Sigmoid colon (tissue), 7 donors: ENCODE results near the gene FAM24B. TPM values are rescaled to one million over a fixed set of nuclear protein-coding genes. Genes with fewer than 3 reads are reported as not detected.
"Not testable (repeated sequence)": the region's sequence is repeated elsewhere in the genome, so short reads cannot be mapped to it uniquely, and the experiment has no call there.

ENCODE experiments used
- DNase-seq: peaks from one replicate; pipeline ENCODE4 v3.0.0-alpha.2; 2019
- H3K27ac ChIP-seq, 4 donors: fragments of 200-600 bp; sonication (generic); one replicate each; pipeline ENCODE4 v1.5.1; 2016 to 2019; ENCODE audit warnings: mild to moderate bottlenecking in 1 of 4
- H3K27me3 ChIP-seq, 3 donors: fragments of 200-600 bp; sonication (generic); one replicate each; pipeline ENCODE4 v1.5.1; 2019; ENCODE audit warnings: mild to moderate bottlenecking in 1 of 3
- H3K36me3 ChIP-seq, 4 donors: fragments of 200-600 bp; sonication (generic); one replicate each; pipeline ENCODE4 v1.5.1; 2016 to 2019
- H3K4me1 ChIP-seq, 4 donors: fragments of 200-600 bp; sonication (generic); one replicate each; pipeline ENCODE4 v1.5.1; 2017 to 2019
- H3K4me3 ChIP-seq, 4 donors: fragments of 200-600 bp; sonication (generic); one replicate each; pipeline ENCODE4 v1.5.1; 2017 to 2019; ENCODE audit warnings: mild to moderate bottlenecking in 2 of 4, moderate library complexity in 1 of 4
- H3K9me3 ChIP-seq, 4 donors: fragments of 200-600 bp in 3 of 4; sonication (generic) in 3 of 4; one replicate each; pipeline versions ENCODE4 v1.5.1 to v1.6.1; 2013 to 2019
- CTCF ChIP-seq, 4 experiments: fragments of 450-650 bp in 3 of 4; fragments of 200-600 bp in 1 of 4; IDR thresholded peaks; one replicate each; pipeline ENCODE4 v1.5.1; 2016 to 2019; ENCODE audit warnings: antibody characterized with exemption in 4 of 4, mild to moderate bottlenecking in 3 of 4, moderate library complexity in 2 of 4
- EP300 ChIP-seq, 4 donors: sonication (generic); formaldehyde crosslinking; IDR thresholded peaks; one replicate each; pipeline ENCODE4 v1.6.1; 2017; ENCODE audit warnings: antibody characterized with exemption in 4 of 4
- POLR2A ChIP-seq, 2 donors: fragments of 450-650 bp; IDR thresholded peaks; one replicate each; pipeline ENCODE4 v1.6.1; 2016; ENCODE audit warnings: antibody characterized with exemption in 2 of 2, mild to moderate bottlenecking in 2 of 2, moderate library complexity in 2 of 2
- POLR2AphosphoS5 ChIP-seq, 4 donors: sonication (generic); formaldehyde crosslinking; IDR thresholded peaks; one replicate each; pipeline ENCODE4 v1.6.1; 2017; ENCODE audit warnings: antibody characterized with exemption in 4 of 4
- WGBS, 2 donors: extraction: QIAGEN DNeasy Blood & Tissue Kit; methylation state at CpG; one replicate each; pipeline ENCODE4 v1.1.7; 2013; 5-methylcytosine and 5-hydroxymethylcytosine counted together
- intact Hi-C: fragments of 100-400 bp; cut with DNase I; formaldehyde crosslinking; loops from one replicate; pipeline ENCODE4 v1.15.1; 2023
- polyA plus RNA-seq, 3 donors: library from polyadenylated mRNA; stranded (reverse); fragments of 200-250 nt; gene quantifications; one replicate each; pipeline ENCODE4 v1.2.3, GENCODE V29; 2013
- total RNA-seq, 4 donors: library from RNA; depleted of rRNA; stranded (reverse); fragments of >200 nt; gene quantifications; one replicate each; pipeline ENCODE4 v1.1.0, GENCODE V29; 2016
- donor health status: healthy with polysubstance abuse.
- donor health status: Bipolar disorder and iron deficiency.
- donor health status: healthy.

Gene FAM24B
- total and polyA plus RNA-seq, 7 donors = 0.99 to 4.6 (median 4.3) TPM; not detected in 3

- Histone ChIP-seq H3K4me1 (no peaks in the 10 kb centered on the region), H3K4me3 (no peak overlapping the region), H3K9me3 (no peaks in the 10 kb centered on the region), H3K27ac (no peak overlapping the region), H3K27me3 (no peaks in the 10 kb centered on the region), H3K36me3 (peaks cover 0 to 5% (median 0%) of the 10 kb centered on the region in 4 donors)
- intact Hi-C loops = no loop called here
- WGBS, 2 donors = 70 to 96% methylated on average over 1 of the region's 1 CpG
- no peak for DNase-seq
- TF ChIP-seq POLR2AphosphoS5 (IDR thresholded peaks at IDR 0.05) = no peak
- TF ChIP-seq CTCF (IDR thresholded peaks at IDR 0.05) = no peak
- TF ChIP-seq EP300 (IDR thresholded peaks at IDR 0.05) = no peak
- no peak for TF ChIP-seq POLR2A (IDR thresholded peaks at IDR 0.05)
Observed at GRCh38 chr10:122859527-122859926, 19.9 kb downstream of the FAM24B start.

- H3K9me3 ChIP-seq, H3K4me1 ChIP-seq, intact Hi-C loops, H3K27me3 ChIP-seq, DNase-seq, H3K27ac ChIP-seq, H3K4me3 ChIP-seq: not testable (repeated sequence)
- H3K36me3 ChIP-seq = peaks cover 0 to 13% (median 3%) of the 10 kb centered on the region in 4 donors
- WGBS, 2 donors = 92 to 93% methylated on average over 5 of the region's 5 CpGs
Observed at GRCh38 chr10:122858042-122858441, 21.3 kb downstream of the FAM24B start.

- Histone ChIP-seq H3K36me3 (peaks cover 0 to 22% (median 5%) of the 10 kb centered on the region in 4 donors), H3K4me3 (no peak overlapping the region), H3K4me1 (no peaks in the 10 kb centered on the region), H3K27me3 (no peaks in the 10 kb centered on the region), H3K9me3 (no peaks in the 10 kb centered on the region), H3K27ac (no peak overlapping the region)
- intact Hi-C loops = no loop called here
- TF ChIP-seq EP300 (IDR thresholded peaks at IDR 0.05) = no peak
- no peak for TF ChIP-seq POLR2A (IDR thresholded peaks at IDR 0.05)
- TF ChIP-seq CTCF (IDR thresholded peaks at IDR 0.05) = no peak
- no peak for TF ChIP-seq POLR2AphosphoS5 (IDR thresholded peaks at IDR 0.05)
- 91 to 95% methylated on average over 1 of the region's 1 CpG for WGBS, 2 donors
- no peak for DNase-seq
Observed at GRCh38 chr10:122856902-122857301, 22.5 kb downstream of the FAM24B start.

GRCh38 chr10:122855745-122856144 lies 23.6 kb downstream of the FAM24B start:
- H3K36me3 ChIP-seq = peaks cover 0 to 22% (median 5%) of the 10 kb centered on the region in 4 donors
- no peak for TF ChIP-seq EP300 (IDR thresholded peaks at IDR 0.05)
- no peak for TF ChIP-seq CTCF (IDR thresholded peaks at IDR 0.05)
- no peak for TF ChIP-seq POLR2AphosphoS5 (IDR thresholded peaks at IDR 0.05)
- TF ChIP-seq POLR2A (IDR thresholded peaks at IDR 0.05) = no peak
- intact Hi-C loops = no loop called here

GRCh38 chr10:122854648-122855047 lies 24.7 kb downstream of the FAM24B start:
- Histone ChIP-seq H3K4me1 (no peaks in the 10 kb centered on the region), H3K9me3 (no peaks in the 10 kb centered on the region), H3K4me3 (no peak overlapping the region), H3K36me3 (peaks cover 0 to 22% (median 5%) of the 10 kb centered on the region in 4 donors), H3K27me3 (no peaks in the 10 kb centered on the region), H3K27ac (no peak overlapping the region)
- intact Hi-C loops = no loop called here
- DNase-seq = no peak
- TF ChIP-seq POLR2AphosphoS5 (IDR thresholded peaks at IDR 0.05) (no peak), EP300 (IDR thresholded peaks at IDR 0.05) (no peak), POLR2A (IDR thresholded peaks at IDR 0.05) (no peak), CTCF (IDR thresholded peaks at IDR 0.05) (no peak)
- WGBS, 2 donors = 94 to 97% methylated on average over 5 of the region's 5 CpGs

More at GRCh38 chr10:122855745-122856144, 23.6 kb downstream of the FAM24B start:
- H3K4me1 ChIP-seq = no peaks in the 10 kb centered on the region
- no peak overlapping the region for H3K4me3 ChIP-seq
- no peaks in the 10 kb centered on the region for H3K9me3 ChIP-seq
- WGBS, 2 donors = 84 to 91% methylated on average over 3 of the region's 3 CpGs
- no peak for DNase-seq
- no peak overlapping the region for H3K27ac ChIP-seq
- no peaks in the 10 kb centered on the region for H3K27me3 ChIP-seq
